Measurements from ENCODE around the gene FN3K. TPM values are rescaled to one million over a fixed set of nuclear protein-coding genes. Genes with fewer than 3 reads are reported as not detected.

The FN3K gene
- total RNA-seq, 4 donors from 2014 or later = 13.3 to 45.5 (median 18.7) TPM

DNA sequence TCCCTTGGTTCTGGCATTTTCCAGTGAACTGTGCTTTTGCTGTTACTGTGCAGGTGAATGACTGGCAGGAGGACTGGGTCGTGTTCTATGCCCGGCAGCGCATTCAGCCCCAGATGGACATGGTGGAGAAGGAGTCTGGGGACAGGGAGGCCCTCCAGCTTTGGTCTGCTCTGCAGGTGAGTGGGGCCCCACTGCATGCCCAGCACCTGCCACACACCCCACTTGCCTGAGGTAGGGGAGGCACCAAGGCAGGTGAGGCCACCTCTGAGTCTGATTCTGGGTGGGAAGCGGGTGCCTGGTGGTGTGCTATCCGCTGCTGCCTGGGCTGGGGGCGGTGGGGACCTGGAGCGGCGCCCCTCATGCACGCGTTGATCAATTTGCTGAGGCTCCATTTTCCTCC is 9.0 kb upstream of the FN3K start:
- Histone ChIP-seq H3K4me3 (no peak overlapping the region), H3K27ac (no peak overlapping the region), H3K36me3 (peaks cover 0 to 97% (median 6%) of the 10 kb centered on the region in 3 donors), H3K27me3 (no peaks in the 10 kb centered on the region), H3K9me3 (no peaks in the 10 kb centered on the region), H3K4me1 (no peaks in the 10 kb centered on the region)
- WGBS, 2 donors = 95 to 99% methylated on average over 5 to 10 of the region's 10 CpGs
- DNase-seq (ENCODE audit: low spot score in 2 of 2) = no peak
- TF ChIP-seq, protein P1, sequence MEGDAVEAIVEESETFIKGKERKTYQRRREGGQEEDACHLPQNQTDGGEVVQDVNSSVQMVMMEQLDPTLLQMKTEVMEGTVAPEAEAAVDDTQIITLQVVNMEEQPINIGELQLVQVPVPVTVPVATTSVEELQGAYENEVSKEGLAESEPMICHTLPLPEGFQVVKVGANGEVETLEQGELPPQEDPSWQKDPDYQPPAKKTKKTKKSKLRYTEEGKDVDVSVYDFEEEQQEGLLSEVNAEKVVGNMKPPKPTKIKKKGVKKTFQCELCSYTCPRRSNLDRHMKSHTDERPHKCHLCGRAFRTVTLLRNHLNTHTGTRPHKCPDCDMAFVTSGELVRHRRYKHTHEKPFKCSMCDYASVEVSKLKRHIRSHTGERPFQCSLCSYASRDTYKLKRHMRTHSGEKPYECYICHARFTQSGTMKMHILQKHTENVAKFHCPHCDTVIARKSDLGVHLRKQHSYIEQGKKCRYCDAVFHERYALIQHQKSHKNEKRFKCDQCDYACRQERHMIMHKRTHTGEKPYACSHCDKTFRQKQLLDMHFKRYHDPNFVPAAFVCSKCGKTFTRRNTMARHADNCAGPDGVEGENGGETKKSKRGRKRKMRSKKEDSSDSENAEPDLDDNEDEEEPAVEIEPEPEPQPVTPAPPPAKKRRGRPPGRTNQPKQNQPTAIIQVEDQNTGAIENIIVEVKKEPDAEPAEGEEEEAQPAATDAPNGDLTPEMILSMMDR (IDR thresholded peaks at IDR 0.05) = no peak
- TF ChIP-seq EP300 (IDR thresholded peaks at IDR 0.05) (no peak), POLR2A (IDR thresholded peaks at IDR 0.05) (no peak)

DNA sequence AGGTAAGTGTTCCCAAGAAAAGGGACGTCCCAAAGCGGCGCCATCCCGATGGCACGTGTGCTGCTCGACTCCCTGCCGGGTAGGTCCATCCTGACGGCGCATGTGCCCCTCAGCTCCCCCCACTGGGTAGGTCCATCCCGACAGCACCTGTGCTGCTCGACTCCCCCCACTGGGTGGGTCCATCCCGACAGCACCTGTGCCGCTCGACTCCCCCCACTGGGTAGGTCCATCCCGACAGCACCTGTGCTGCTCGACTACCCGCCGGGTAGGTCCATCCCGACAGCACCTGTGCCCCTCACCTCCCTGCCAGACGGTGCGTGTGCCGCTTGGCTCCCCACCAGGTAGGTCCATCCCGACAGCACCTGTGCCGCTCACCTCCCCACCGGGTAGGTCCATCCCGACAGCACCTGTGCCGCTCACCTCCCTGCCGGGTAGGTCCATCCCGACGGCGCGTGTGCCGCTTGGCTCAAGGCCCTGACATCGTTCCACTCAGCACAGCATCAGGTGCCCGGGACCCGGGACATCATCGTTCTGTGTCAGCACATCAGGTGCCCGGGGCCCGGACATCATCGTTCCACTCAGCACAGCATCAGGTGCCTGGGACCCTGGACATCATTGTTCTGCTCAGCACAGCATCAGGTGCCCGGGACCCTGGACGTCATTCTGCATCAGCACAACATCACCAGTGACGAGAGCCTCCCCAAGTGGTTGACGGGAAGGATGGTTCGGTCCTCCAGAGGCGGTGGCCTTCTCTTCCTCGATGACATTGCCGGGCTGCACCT is 5.7 kb upstream of the FN3K start:
- H3K4me3 ChIP-seq = no peak overlapping the region
- peaks cover 0 to 88% (median 10%) of the 10 kb centered on the region in 3 donors for H3K36me3 ChIP-seq
- no peak overlapping the region for H3K27ac ChIP-seq
- peaks cover 0 to 8% (median 0%) of the 10 kb centered on the region in 4 donors for H3K9me3 ChIP-seq
- peaks cover 0 to 4% (median 1%) of the 10 kb centered on the region in 4 donors for H3K4me1 ChIP-seq
- DNase-seq (ENCODE audit: low spot score in 2 of 2) = no peak
- TF ChIP-seq EP300 (IDR thresholded peaks at IDR 0.05) (no peak), POLR2A (IDR thresholded peaks at IDR 0.05) (no peak)
- TF ChIP-seq, protein P1 (IDR thresholded peaks at IDR 0.05) = no peak
- 86 to 90% methylated on average over 47 of the region's 48 CpGs for WGBS, 2 donors
- H3K27me3 ChIP-seq = no peaks in the 10 kb centered on the region

DNA sequence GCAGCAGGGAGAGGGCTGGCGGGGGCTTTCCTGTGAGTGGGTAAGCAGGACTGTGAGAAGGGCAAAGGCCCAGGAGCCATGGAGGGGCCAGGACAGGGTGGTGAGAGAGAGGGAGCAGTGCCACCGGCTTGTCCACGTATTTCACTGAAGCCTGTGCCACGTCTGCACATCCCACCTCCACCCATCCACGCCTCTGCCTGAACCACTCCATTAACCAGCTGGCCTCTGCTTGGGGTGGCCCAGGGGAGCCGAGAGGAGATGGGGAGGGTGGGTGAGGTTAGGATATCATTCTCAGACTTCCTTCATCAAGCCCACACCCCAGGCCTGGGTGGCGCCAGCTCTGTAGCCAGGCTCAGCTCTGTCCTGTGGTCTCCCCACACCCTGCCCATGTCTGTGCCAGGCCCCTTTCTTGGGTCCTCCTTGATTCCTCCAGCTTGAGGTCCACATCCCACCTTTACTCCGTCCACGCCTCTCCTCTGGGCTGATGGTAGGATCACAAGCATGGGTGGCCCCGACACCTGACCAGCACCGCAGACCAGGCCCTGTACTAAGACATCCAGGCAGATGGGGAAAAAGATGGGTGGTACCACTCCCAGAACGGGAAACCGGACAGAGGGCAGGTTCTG is 3.2 kb upstream of the FN3K start:
- Histone ChIP-seq H3K9me3 (peaks cover 0 to 8% (median 0%) of the 10 kb centered on the region in 4 donors), H3K4me1 (peaks cover 0 to 24% (median 14%) of the 10 kb centered on the region in 4 donors), H3K4me3 (no peak overlapping the region), H3K36me3 (peaks cover 0 to 64% (median 5%) of the 10 kb centered on the region in 3 donors), H3K27ac (no peak overlapping the region), H3K27me3 (no peaks in the 10 kb centered on the region)
- no peak for DNase-seq (ENCODE audit: low spot score in 2 of 2)
- WGBS, 2 donors = 89 to 92% methylated on average over 12 to 13 of the region's 13 CpGs
- TF ChIP-seq, protein P1 (IDR thresholded peaks at IDR 0.05) = no peak
- TF ChIP-seq EP300 (IDR thresholded peaks at IDR 0.05) (no peak), POLR2A (IDR thresholded peaks at IDR 0.05) (no peak)

DNA sequence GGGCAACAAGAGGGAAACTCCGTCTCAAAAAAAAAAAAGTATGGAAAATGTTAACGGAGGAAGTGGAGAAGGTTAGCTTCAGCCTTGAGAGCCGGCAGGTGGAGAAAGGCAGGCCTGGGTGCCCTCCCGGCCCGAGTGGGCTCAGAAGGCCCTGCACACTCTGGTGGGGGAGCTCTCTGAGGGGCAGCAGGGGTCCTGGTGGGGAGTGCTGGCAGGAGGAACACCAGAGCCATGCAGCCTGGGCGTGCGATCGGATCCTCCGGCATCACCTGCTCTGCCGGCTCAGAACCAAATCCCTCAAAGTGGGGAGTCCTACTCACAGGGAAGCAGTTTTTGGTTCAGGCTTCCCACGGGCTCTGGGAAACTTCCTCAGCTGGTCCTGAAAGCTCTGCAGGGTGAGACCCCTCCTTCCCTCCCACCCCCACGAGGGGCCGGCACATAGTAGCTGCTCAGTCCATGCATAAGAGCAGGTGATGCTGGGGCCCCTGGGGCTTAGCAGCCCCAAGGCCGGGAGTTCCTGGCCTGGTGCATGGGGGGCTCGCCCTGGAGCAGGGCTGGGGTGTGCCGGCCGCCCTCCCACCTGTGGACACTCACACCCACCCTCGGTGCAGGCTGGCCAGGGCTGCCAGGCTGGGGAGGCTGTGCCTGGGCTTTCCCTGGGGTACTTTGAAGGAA is 1.2 kb downstream of the FN3K start:
- DNase-seq (ENCODE audit: low spot score in 2 of 2) = no peak
- TF ChIP-seq, protein P1 (IDR thresholded peaks at IDR 0.05) = no peak
- TF ChIP-seq EP300 (IDR thresholded peaks at IDR 0.05) (no peak), POLR2A (IDR thresholded peaks at IDR 0.05) (no peak)
- Histone ChIP-seq H3K27ac (peak overlapping the region; percentile 88 to 96 (median 92)), H3K4me3 (peak overlapping the region in 3 of 4 donors; percentile 72 to 90 (median 85)), H3K9me3 (peaks cover 0 to 21% (median 3%) of the 10 kb centered on the region in 4 donors), H3K4me1 (peaks cover 0 to 39% (median 17%) of the 10 kb centered on the region in 4 donors), H3K27me3 (no peaks in the 10 kb centered on the region), H3K36me3 (peaks cover 3 to 56% (median 17%) of the 10 kb centered on the region in 3 donors)
- WGBS, 2 donors = 72 to 77% methylated on average over 12 to 18 of the region's 18 CpGs

Data from tibial nerve (tissue), 4 donors.